H9 (cell line): ENCODE data around the gene FASTKD3. TPM values are rescaled to one million over a fixed set of nuclear protein-coding genes. Genes with fewer than 3 reads are reported as not detected.

Experiments
- DNase-seq: peaks from one replicate; pipeline ENCODE4 v3.0.0-alpha.2; 2017
- H2AFZ ChIP-seq: one replicate; pipeline ENCODE4 v1.6.1; 2013; ENCODE audit warnings: mild to moderate bottlenecking, low read length, control low read depth, moderate library complexity
- H2AK5ac ChIP-seq: 2 replicates; pipeline ENCODE4 v1.6.1; 2013; ENCODE audit warnings: low read length, control low read depth, mixed read lengths; ENCODE audit not compliant: insufficient read length
- H2BK120ac ChIP-seq: one replicate; pipeline ENCODE4 v1.6.1; 2013; ENCODE audit warnings: low read depth, mild to moderate bottlenecking, low read length, control low read depth, inconsistent platforms; ENCODE audit not compliant: poor library complexity, severe bottlenecking
- H2BK12ac ChIP-seq: 2 replicates; pipeline ENCODE4 v1.6.1; 2013; ENCODE audit warnings: low read length, control low read depth, mixed read lengths, low read depth; ENCODE audit not compliant: insufficient read length
- H2BK15ac ChIP-seq: 2 replicates; pipeline ENCODE4 v1.6.1; 2013; ENCODE audit warnings: low read depth, low read length, control low read depth
- H2BK20ac ChIP-seq: one replicate; pipeline ENCODE4 v1.6.1; 2013; ENCODE audit warnings: low read depth, mild to moderate bottlenecking, low read length, control low read depth, inconsistent platforms; ENCODE audit not compliant: poor library complexity, severe bottlenecking
- H2BK5ac ChIP-seq: 2 replicates; pipeline ENCODE4 v1.6.1; 2013; ENCODE audit warnings: low read length, control low read depth, mixed read lengths; ENCODE audit not compliant: insufficient read length
- H3K14ac ChIP-seq: 2 replicates; pipeline ENCODE4 v1.6.1; 2013; ENCODE audit warnings: low read length, control low read depth; ENCODE audit not compliant: insufficient read depth
- H3K18ac ChIP-seq: 2 replicates; pipeline ENCODE4 v1.6.1; 2013; ENCODE audit warnings: low read depth, mild to moderate bottlenecking, mixed read lengths, low read length, control low read depth; ENCODE audit not compliant: insufficient read length
- H3K23ac ChIP-seq: 2 replicates; pipeline ENCODE4 v1.6.1; 2013; ENCODE audit warnings: low read length, control low read depth, mixed read lengths, low read depth; ENCODE audit not compliant: insufficient read length
- H3K23me2 ChIP-seq: 2 replicates; pipeline ENCODE4 v1.6.1; 2013; ENCODE audit warnings: low read depth, mild to moderate bottlenecking, mixed read lengths, low read length, control low read depth; ENCODE audit not compliant: insufficient read length, poor library complexity, severe bottlenecking
- H3K27ac ChIP-seq: 2 replicates; pipeline ENCODE4 v1.5.1; 2013; ENCODE audit warnings: low read length, control low read depth, mixed read lengths, low read depth; ENCODE audit not compliant: insufficient read length
- H3K27me3 ChIP-seq: 2 replicates; pipeline ENCODE4 v1.6.1; 2013; ENCODE audit warnings: low read length, control low read depth, inconsistent platforms; ENCODE audit not compliant: insufficient read depth
- H3K4ac ChIP-seq: 2 replicates; pipeline ENCODE4 v1.6.1; 2013; ENCODE audit warnings: low read depth, mild to moderate bottlenecking, control low read depth, inconsistent platforms, low read length, moderate library complexity
- H3K4me1 ChIP-seq: 2 replicates; pipeline ENCODE4 v1.6.1; 2013; ENCODE audit warnings: low read length, control low read depth, inconsistent platforms; ENCODE audit not compliant: insufficient read depth
- H3K4me2 ChIP-seq: 2 replicates; pipeline ENCODE4 v1.6.1; 2013; ENCODE audit warnings: low read length, control low read depth, mixed read lengths; ENCODE audit not compliant: insufficient read length, insufficient read depth
- H3K56ac ChIP-seq: 2 replicates; pipeline ENCODE4 v1.6.1; 2013; ENCODE audit warnings: low read depth, mild to moderate bottlenecking, mixed read lengths, low read length, control low read depth; ENCODE audit not compliant: insufficient read length
- H3K79me1 ChIP-seq: 2 replicates; pipeline ENCODE4 v1.6.1; 2013; ENCODE audit warnings: low read depth, mild to moderate bottlenecking, moderate library complexity, low read length, control low read depth, inconsistent platforms; ENCODE audit not compliant: insufficient read depth, poor library complexity, severe bottlenecking
- H3K79me2 ChIP-seq: 2 replicates; pipeline ENCODE4 v1.6.1; 2013; ENCODE audit warnings: low read length, control low read depth, inconsistent platforms; ENCODE audit not compliant: insufficient read depth
- H3K9ac ChIP-seq: 2 replicates; pipeline ENCODE4 v1.6.1; 2013; ENCODE audit warnings: low read length, control low read depth, mixed read lengths; ENCODE audit not compliant: insufficient read length; ENCODE audit errors: extremely low read depth
- H3K9me3 ChIP-seq: one replicate; pipeline ENCODE4 v1.6.1; 2013; ENCODE audit warnings: low read depth, low read length, inconsistent platforms; ENCODE audit not compliant: control insufficient read depth
- H3T11ph ChIP-seq: one replicate; pipeline ENCODE4 v1.6.1; 2013; ENCODE audit warnings: mild to moderate bottlenecking, low read length, control low read depth, inconsistent platforms
- H4K20me1 ChIP-seq: one replicate; pipeline ENCODE4 v1.6.1; 2013; ENCODE audit not compliant: control insufficient read depth, insufficient read length, insufficient read depth
- H4K5ac ChIP-seq: 2 replicates; pipeline ENCODE4 v1.6.1; 2013; ENCODE audit warnings: low read depth, mild to moderate bottlenecking, mixed read lengths, low read length, control low read depth; ENCODE audit not compliant: insufficient read length
- H4K8ac ChIP-seq: replicated peaks from 2 replicates; pipeline ENCODE4 v1.6.1; 2013; ENCODE audit warnings: low read length, control low read depth, mixed read lengths, low read depth; ENCODE audit not compliant: insufficient read length
- H4K91ac ChIP-seq: 2 replicates; pipeline ENCODE4 v1.6.1; 2013; ENCODE audit warnings: low read depth, mild to moderate bottlenecking, moderate library complexity, mixed read lengths, low read length, control low read depth; ENCODE audit not compliant: insufficient read length
- H3K27ac Mint-ChIP-seq, 3 experiments: 2 replicates in 2 of 3; 3 replicates in 1 of 3; pipeline ENCODE4 v1.8.0; 2020 to 2021; ENCODE audit warnings: mixed read lengths in 3 of 3, mild to moderate bottlenecking in 1 of 3, moderate library complexity in 1 of 3
- H3K27me3 Mint-ChIP-seq: 2 replicates; pipeline ENCODE4 v1.8.0; 2021; ENCODE audit warnings: low read depth, mild to moderate bottlenecking, moderate library complexity, mixed read lengths
- H3K36me3 Mint-ChIP-seq, 3 experiments: 2 replicates in 2 of 3; 3 replicates in 1 of 3; pipeline ENCODE4 v1.8.0; 2020 to 2021; ENCODE audit warnings: low read depth in 3 of 3, mixed read lengths in 3 of 3; ENCODE audit not compliant: insufficient read depth in 1 of 3
- H3K4me1 Mint-ChIP-seq, 2 experiments: 2 replicates each; pipeline ENCODE4 v1.8.0; 2020; ENCODE audit warnings: mixed read lengths in 2 of 2
- H3K4me3 Mint-ChIP-seq, 2 experiments: 2 replicates in 1 of 2; 3 replicates in 1 of 2; pipeline ENCODE4 v1.8.0; 2020 to 2021; ENCODE audit warnings: mild to moderate bottlenecking in 2 of 2, mixed read lengths in 2 of 2, moderate library complexity in 1 of 2
- H3K9me3 Mint-ChIP-seq, 2 experiments: 2 replicates in 1 of 2; 3 replicates in 1 of 2; pipeline ENCODE4 v1.8.0; 2020; ENCODE audit warnings: mild to moderate bottlenecking in 2 of 2, mixed read lengths in 2 of 2, moderate library complexity in 1 of 2
- WGBS: extraction: QIAGEN DNeasy Blood & Tissue Kit; methylation state at CpG from one replicate; pipeline ENCODE4 v1.1.7; 2013; ENCODE audit warnings: missing lambda C conversion rate, low lambda C conversion rate, mixed read lengths; ENCODE audit not compliant: insufficient read length; ENCODE audit errors: extremely low coverage; 5-methylcytosine and 5-hydroxymethylcytosine counted together
- total RNA-seq: library from RNA; stranded (reverse); gene quantifications from 2 replicates; pipeline ENCODE4 v1.2.1, GENCODE V29; 2021
- TF ChIP-seq, protein P1 (sequence below): fragments of 200-600 bp; sonication (generic); conservative IDR thresholded peaks from 3 replicates; pipeline ENCODE4 v1.8.0; 2021; ENCODE audit warnings: antibody characterized with exemption, mild to moderate bottlenecking

The FASTKD3 gene
- total RNA-seq, 1 experiment from 2014 or later: 15.0 TPM

- Histone ChIP-seq H2AFZ (no peak overlapping the region), H4K8ac (no peak overlapping the region)
These were observed 31.4 kb downstream of the FASTKD3 start for GRCh38 chr5:7837403-7837802.

More at GRCh38 chr5:7837403-7837802, 31.4 kb downstream of the FASTKD3 start:
- H2BK20ac ChIP-seq: no peak overlapping the region
- no peak overlapping the region for H3K4ac ChIP-seq
- no peak overlapping the region for H3T11ph ChIP-seq
- no peaks in the 10 kb centered on the region for H3K9me3 ChIP-seq
- no peak overlapping the region for H3K4me3 Mint-ChIP-seq
- peaks cover 0 to 6% of the 10 kb centered on the region in 2 experiments; a peak in 1 of 5 replicates for H3K9me3 Mint-ChIP-seq
- H4K20me1 ChIP-seq: no peaks in the 10 kb centered on the region
- no peaks in the 10 kb centered on the region for H3K79me1 ChIP-seq
- no peak overlapping the region for H3K9ac ChIP-seq
- no peak overlapping the region for H2BK15ac ChIP-seq
- TF ChIP-seq, protein P1, sequence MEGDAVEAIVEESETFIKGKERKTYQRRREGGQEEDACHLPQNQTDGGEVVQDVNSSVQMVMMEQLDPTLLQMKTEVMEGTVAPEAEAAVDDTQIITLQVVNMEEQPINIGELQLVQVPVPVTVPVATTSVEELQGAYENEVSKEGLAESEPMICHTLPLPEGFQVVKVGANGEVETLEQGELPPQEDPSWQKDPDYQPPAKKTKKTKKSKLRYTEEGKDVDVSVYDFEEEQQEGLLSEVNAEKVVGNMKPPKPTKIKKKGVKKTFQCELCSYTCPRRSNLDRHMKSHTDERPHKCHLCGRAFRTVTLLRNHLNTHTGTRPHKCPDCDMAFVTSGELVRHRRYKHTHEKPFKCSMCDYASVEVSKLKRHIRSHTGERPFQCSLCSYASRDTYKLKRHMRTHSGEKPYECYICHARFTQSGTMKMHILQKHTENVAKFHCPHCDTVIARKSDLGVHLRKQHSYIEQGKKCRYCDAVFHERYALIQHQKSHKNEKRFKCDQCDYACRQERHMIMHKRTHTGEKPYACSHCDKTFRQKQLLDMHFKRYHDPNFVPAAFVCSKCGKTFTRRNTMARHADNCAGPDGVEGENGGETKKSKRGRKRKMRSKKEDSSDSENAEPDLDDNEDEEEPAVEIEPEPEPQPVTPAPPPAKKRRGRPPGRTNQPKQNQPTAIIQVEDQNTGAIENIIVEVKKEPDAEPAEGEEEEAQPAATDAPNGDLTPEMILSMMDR: no peak
- no peak overlapping the region for H3K18ac ChIP-seq
- H3K27ac ChIP-seq: no peak overlapping the region
- H3K23me2 ChIP-seq: no peaks in the 10 kb centered on the region
- no peaks in the 10 kb centered on the region for H3K27me3 ChIP-seq
- H4K5ac ChIP-seq: no peak overlapping the region
- H3K79me2 ChIP-seq: no peaks in the 10 kb centered on the region
- H3K4me1 ChIP-seq: no peaks in the 10 kb centered on the region
- H3K4me2 ChIP-seq: no peak overlapping the region
- H2AK5ac ChIP-seq: no peak overlapping the region
- H3K4me1 Mint-ChIP-seq: no peaks in the 10 kb centered on the region
- H2BK120ac ChIP-seq: no peak overlapping the region
- no peak overlapping the region for H3K23ac ChIP-seq
- H2BK5ac ChIP-seq: no peak overlapping the region
- H3K27ac Mint-ChIP-seq: peak overlapping the region in 1 of 3 experiments; percentile 51; a peak in 1 of 7 replicates
- DNase-seq: no peak
- no peak overlapping the region for H3K14ac ChIP-seq
- no peaks in the 10 kb centered on the region; the same call in none of the 2 replicates for H3K27me3 Mint-ChIP-seq
- H2BK12ac ChIP-seq: no peak overlapping the region
- no CpG with 5 or more reads among the region's 3 CpGs for WGBS
- no peak overlapping the region for H3K56ac ChIP-seq
- no peak overlapping the region for H4K91ac ChIP-seq
- H3K36me3 Mint-ChIP-seq: peaks cover 0 to 8% (median 0%) of the 10 kb centered on the region in 3 experiments; a peak in 1 of 7 replicates
